ENCODE measurements around the gene MYEOV.

The MYEOV gene

GRCh38 chr11:69302447-69303020 lies 8.6 kb downstream of the MYEOV start:
- no peak for DNase-seq

GRCh38 chr11:69303427-69303826 lies 9.5 kb downstream of the MYEOV start:
- no peak for DNase-seq

- DNase-seq = no peak
Measured at GRCh38 chr11:69304258-69304657, 10.3 kb downstream of the MYEOV start.

- DNase-seq = no peak
Measured at GRCh38 chr11:69304686-69305085, 10.7 kb downstream of the MYEOV start.

GRCh38 chr11:69305885-69306540 lies 12.1 kb downstream of the MYEOV start:
- no peak for DNase-seq

GRCh38 chr11:69306821-69307220 lies 12.9 kb downstream of the MYEOV start:
- no peak for DNase-seq

GRCh38 chr11:69307421-69307820 lies 13.5 kb downstream of the MYEOV start:
- DNase-seq = no peak

GRCh38 chr11:69307871-69308431 lies 14.0 kb downstream of the MYEOV start:
- DNase-seq = no peak

- DNase-seq = no peak
Measured at GRCh38 chr11:69308491-69308911, 14.5 kb downstream of the MYEOV start.

GRCh38 chr11:69308936-69309615 lies 15.1 kb downstream of the MYEOV start:
- DNase-seq = no peak

GRCh38 chr11:69309631-69310280 lies 15.8 kb downstream of the MYEOV start:
- DNase-seq = no peak

- no peak for DNase-seq
Measured at GRCh38 chr11:69310351-69310750, 16.4 kb downstream of the MYEOV start.

GRCh38 chr11:69310934-69311766 lies 17.2 kb downstream of the MYEOV start:
- peak in 1 of 2 donors; percentile 23 for DNase-seq

GRCh38 chr11:69311767-69312385 lies 17.9 kb downstream of the MYEOV start:
- DNase-seq = no peak

GRCh38 chr11:69312453-69313404 lies 18.8 kb downstream of the MYEOV start:
- no peak for DNase-seq

GRCh38 chr11:69313992-69314391 lies 20.0 kb downstream of the MYEOV start:
- no peak for DNase-seq

- DNase-seq = no peak
Measured at GRCh38 chr11:69314555-69314954, 20.6 kb downstream of the MYEOV start.

- DNase-seq = no peak
Measured at GRCh38 chr11:69316956-69317355, 23.0 kb downstream of the MYEOV start.

- DNase-seq = no peak
Measured at GRCh38 chr11:69317401-69318092, 23.6 kb downstream of the MYEOV start.

- no peak for DNase-seq
Measured at GRCh38 chr11:69318093-69318420, 24.1 kb downstream of the MYEOV start.
